ENCODE results near the gene RPUSD3.

DNA sequence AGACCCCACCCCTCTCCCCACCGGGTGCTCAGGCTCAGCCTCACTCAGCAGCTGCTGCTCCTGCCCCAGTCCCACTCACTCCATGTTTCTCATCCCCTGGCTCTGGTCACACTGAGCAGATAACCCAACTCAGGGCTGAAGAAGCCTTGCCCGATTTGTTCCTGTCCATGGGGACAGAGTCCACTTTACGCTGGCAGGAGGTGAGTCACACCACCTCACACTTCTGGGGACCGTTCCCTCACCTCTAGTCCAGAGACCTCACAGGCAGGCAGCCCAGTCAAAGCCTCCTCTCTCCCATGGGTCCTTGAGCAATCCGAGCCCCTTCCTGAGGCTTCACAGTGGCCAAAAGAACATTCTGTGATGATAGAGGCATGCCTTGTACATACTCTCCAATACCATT, 34.9 kb upstream of the RPUSD3 start:
- TF ChIP-seq, protein P1, sequence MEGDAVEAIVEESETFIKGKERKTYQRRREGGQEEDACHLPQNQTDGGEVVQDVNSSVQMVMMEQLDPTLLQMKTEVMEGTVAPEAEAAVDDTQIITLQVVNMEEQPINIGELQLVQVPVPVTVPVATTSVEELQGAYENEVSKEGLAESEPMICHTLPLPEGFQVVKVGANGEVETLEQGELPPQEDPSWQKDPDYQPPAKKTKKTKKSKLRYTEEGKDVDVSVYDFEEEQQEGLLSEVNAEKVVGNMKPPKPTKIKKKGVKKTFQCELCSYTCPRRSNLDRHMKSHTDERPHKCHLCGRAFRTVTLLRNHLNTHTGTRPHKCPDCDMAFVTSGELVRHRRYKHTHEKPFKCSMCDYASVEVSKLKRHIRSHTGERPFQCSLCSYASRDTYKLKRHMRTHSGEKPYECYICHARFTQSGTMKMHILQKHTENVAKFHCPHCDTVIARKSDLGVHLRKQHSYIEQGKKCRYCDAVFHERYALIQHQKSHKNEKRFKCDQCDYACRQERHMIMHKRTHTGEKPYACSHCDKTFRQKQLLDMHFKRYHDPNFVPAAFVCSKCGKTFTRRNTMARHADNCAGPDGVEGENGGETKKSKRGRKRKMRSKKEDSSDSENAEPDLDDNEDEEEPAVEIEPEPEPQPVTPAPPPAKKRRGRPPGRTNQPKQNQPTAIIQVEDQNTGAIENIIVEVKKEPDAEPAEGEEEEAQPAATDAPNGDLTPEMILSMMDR (IDR thresholded peaks at IDR 0.05 in 8 of 11, conservative IDR thresholded peaks at IDR 0.05 in 3 of 11) = no peak
- no peak for TF ChIP-seq POLR2AphosphoS5 (IDR thresholded peaks at IDR 0.05)

Data from spleen (tissue), 7 donors.